KOPT-K1 (cell line): ENCODE measurements around the gene UNC45A.
A peak's percentile ranks its signal among the peaks of the same experiment; 100 is the strongest.

Experiments
- H3K27ac ChIP-seq: fragments of 200-600 bp; sonication (generic); 2 replicates; pipeline ENCODE4 v1.5.1; 2016; ENCODE audit warnings: antibody characterized with exemption, mild to moderate bottlenecking, low read depth, low read length; ENCODE audit not compliant: poor library complexity, severe bottlenecking
- H3K36me3 ChIP-seq: fragments of 200-600 bp; sonication (generic); 2 replicates; pipeline ENCODE4 v1.5.1; 2017; ENCODE audit warnings: antibody characterized with exemption, mild to moderate bottlenecking, low read length, moderate library complexity; ENCODE audit not compliant: insufficient read depth
- H3K9me3 ChIP-seq: fragments of 200-600 bp; sonication (generic); 2 replicates; pipeline ENCODE4 v1.5.1; 2017; ENCODE audit warnings: antibody characterized with exemption, low read length, mild to moderate bottlenecking; ENCODE audit not compliant: insufficient read depth, poor library complexity, severe bottlenecking

Gene UNC45A

GRCh38 chr15:90979582-90979981, 44.5 kb downstream of the UNC45A start:
- Histone ChIP-seq H3K27ac (no peak overlapping the region), H3K36me3 (peaks cover 100% of the 10 kb centered on the region), H3K9me3 (no peaks in the 10 kb centered on the region)

GRCh38 chr15:90981681-90982080, 46.6 kb downstream of the UNC45A start:
- no peaks in the 10 kb centered on the region for H3K9me3 ChIP-seq
- H3K27ac ChIP-seq = no peak overlapping the region
- H3K36me3 ChIP-seq = peaks cover 86% of the 10 kb centered on the region

- Histone ChIP-seq H3K27ac (no peak overlapping the region), H3K36me3 (peaks cover 86% of the 10 kb centered on the region)
Measured at GRCh38 chr15:90982135-90982534, 47.0 kb downstream of the UNC45A start.

GRCh38 chr15:90986790-90987507, 51.9 kb downstream of the UNC45A start:
- no peaks in the 10 kb centered on the region for H3K9me3 ChIP-seq
- H3K27ac ChIP-seq = no peak overlapping the region
- H3K36me3 ChIP-seq = peaks cover 38% of the 10 kb centered on the region

More at GRCh38 chr15:90982135-90982534, 47.0 kb downstream of the UNC45A start:
- H3K9me3 ChIP-seq = no peaks in the 10 kb centered on the region

GRCh38 chr15:90987561-90988141, 52.6 kb downstream of the UNC45A start:
- Histone ChIP-seq H3K36me3 (peaks cover 31% of the 10 kb centered on the region), H3K9me3 (no peaks in the 10 kb centered on the region), H3K27ac (no peak overlapping the region)

GRCh38 chr15:90988296-90988695, 53.2 kb downstream of the UNC45A start:
- Histone ChIP-seq H3K27ac (no peak overlapping the region), H3K36me3 (peaks cover 24% of the 10 kb centered on the region)

GRCh38 chr15:90989040-90989768, 54.1 kb downstream of the UNC45A start:
- no peaks in the 10 kb centered on the region for H3K9me3 ChIP-seq
- H3K36me3 ChIP-seq = peaks cover 15% of the 10 kb centered on the region
- H3K27ac ChIP-seq = no peak overlapping the region

More at GRCh38 chr15:90988296-90988695, 53.2 kb downstream of the UNC45A start:
- no peaks in the 10 kb centered on the region for H3K9me3 ChIP-seq

- Histone ChIP-seq H3K9me3 (no peaks in the 10 kb centered on the region), H3K27ac (no peak overlapping the region), H3K36me3 (peaks cover 9% of the 10 kb centered on the region)
Measured at GRCh38 chr15:90990446-90990845, 55.4 kb downstream of the UNC45A start.

- H3K9me3 ChIP-seq = no peaks in the 10 kb centered on the region
- no peak overlapping the region for H3K27ac ChIP-seq
- peaks cover 4% of the 10 kb centered on the region; the same call in 1 of the 2 replicates for H3K36me3 ChIP-seq
Measured at GRCh38 chr15:90991587-90992285, 56.7 kb downstream of the UNC45A start.

GRCh38 chr15:90994059-90994416, 59.0 kb downstream of the UNC45A start:
- H3K27ac ChIP-seq = peak overlapping the region; percentile 99
- peaks cover 22% of the 10 kb centered on the region for H3K36me3 ChIP-seq
- H3K9me3 ChIP-seq = no peaks in the 10 kb centered on the region

- Histone ChIP-seq H3K9me3 (no peaks in the 10 kb centered on the region), H3K36me3 (peaks cover 28% of the 10 kb centered on the region), H3K27ac (peak within 1 kb of the TSS; percentile 99)
Measured at GRCh38 chr15:90994417-90995311, 59.6 kb downstream of the UNC45A start, which contains the start of gene PRC1. Gene PRC1, minus strand, starts transcription at chr15:90994535. Its CDS starts 118 bp downstream, at chr15:90994417.

GRCh38 chr15:90998737-90999136, 63.7 kb downstream of the UNC45A start:
- H3K36me3 ChIP-seq = peaks cover 67% of the 10 kb centered on the region
- no peaks in the 10 kb centered on the region for H3K9me3 ChIP-seq
- H3K27ac ChIP-seq = no peak overlapping the region

- no peak overlapping the region for H3K27ac ChIP-seq
- peaks cover 91% of the 10 kb centered on the region for H3K36me3 ChIP-seq
- H3K9me3 ChIP-seq = no peaks in the 10 kb centered on the region
Measured at GRCh38 chr15:91001209-91001608, 66.1 kb downstream of the UNC45A start.
